Hepatocyte (in vitro differentiated cells): Measurements from ENCODE around the gene DEDD. TPM values are rescaled to one million over a fixed set of nuclear protein-coding genes. Genes with fewer than 3 reads are reported as not detected.

Source experiments
- DNase-seq: peaks from one replicate; pipeline ENCODE4 v3.0.0-alpha.2; 2016; ENCODE audit warnings: low spot score
- H2AFZ ChIP-seq: fragments of 200-600 bp; sonication (generic); 2 replicates; pipeline ENCODE4 v1.6.0; 2016; ENCODE audit warnings: antibody characterized with exemption, mild to moderate bottlenecking
- H3K27ac ChIP-seq: fragments of 200-600 bp; sonication (generic); 2 replicates; pipeline ENCODE4 v1.5.1; 2016; ENCODE audit warnings: mild to moderate bottlenecking
- H3K27me3 ChIP-seq: fragments of 200-600 bp; sonication (generic); 2 replicates; pipeline ENCODE4 v1.6.1; 2016
- H3K36me3 ChIP-seq: fragments of 200-600 bp; sonication (generic); replicated peaks from 2 replicates; pipeline ENCODE4 v1.5.1; 2016; ENCODE audit warnings: low read depth; ENCODE audit not compliant: insufficient read depth
- H3K4me1 ChIP-seq: fragments of 200-600 bp; sonication (generic); 2 replicates; pipeline ENCODE4 v1.5.1; 2016; ENCODE audit warnings: mild to moderate bottlenecking, moderate library complexity; ENCODE audit not compliant: insufficient read depth
- H3K4me2 ChIP-seq: fragments of 200-600 bp; sonication (generic); 2 replicates; pipeline ENCODE4 v1.6.0; 2016
- H3K4me3 ChIP-seq: fragments of 200-600 bp; sonication (generic); 2 replicates; pipeline ENCODE4 v1.5.1; 2016; ENCODE audit warnings: mild to moderate bottlenecking
- H3K79me2 ChIP-seq: fragments of 200-600 bp; sonication (generic); 2 replicates; pipeline ENCODE4 v1.6.0; 2017; ENCODE audit warnings: mild to moderate bottlenecking
- H3K9me2 ChIP-seq: fragments of 200-600 bp; sonication (generic); replicated peaks from 2 replicates; pipeline ENCODE4 v1.6.0; 2017; ENCODE audit warnings: mild to moderate bottlenecking; ENCODE audit not compliant: insufficient read depth
- H3K9me3 ChIP-seq: fragments of 200-600 bp; sonication (generic); 2 replicates; pipeline ENCODE4 v1.5.1; 2016; ENCODE audit warnings: low read depth, mild to moderate bottlenecking
- H4K20me1 ChIP-seq: fragments of 200-600 bp; sonication (generic); 2 replicates; pipeline ENCODE4 v1.6.0; 2016; ENCODE audit warnings: mild to moderate bottlenecking; ENCODE audit not compliant: insufficient read depth, poor library complexity, severe bottlenecking
- CTCF ChIP-seq: fragments of 200-600 bp; sonication (generic); IDR thresholded peaks from 2 replicates; pipeline ENCODE4 v1.5.1; 2016; ENCODE audit warnings: antibody characterized with exemption, mild to moderate bottlenecking; ENCODE audit not compliant: poor library complexity
- EZH2 ChIP-seq: fragments of 200-600 bp; sonication (generic); IDR thresholded peaks from 2 replicates; pipeline ENCODE4 v1.6.1; 2016; ENCODE audit warnings: antibody characterized with exemption, mild to moderate bottlenecking, borderline replicate concordance
- EZH2phosphoT487 ChIP-seq: fragments of 200-600 bp; sonication (generic); IDR thresholded peaks from one replicate; pipeline ENCODE4 v1.6.1; 2018; ENCODE audit warnings: antibody characterized with exemption, mild to moderate bottlenecking, low read depth, moderate library complexity; ENCODE audit not compliant: unreplicated experiment, severe bottlenecking
- WGBS: methylation state at CpG from one replicate; pipeline ENCODE4 v1.1.6; 2016; ENCODE audit warnings: low lambda C conversion rate; ENCODE audit errors: missing lambda C conversion rate; 5-methylcytosine and 5-hydroxymethylcytosine counted together
- polyA plus RNA-seq: library from polyadenylated mRNA; unstranded; fragments of >200 nt; fragmentation: Nextera tagmentation; extraction: Ambion mirVana; gene quantifications from 2 replicates; pipeline ENCODE4 v1.2.1, GENCODE V29; 2016
- total RNA-seq: library from RNA; depleted of rRNA; stranded (reverse); fragments of >200 nt; gene quantifications from 2 replicates; pipeline ENCODE4 v1.2.3, GENCODE V29; 2014

DEDD gene
- total and polyA plus RNA-seq, 2 experiments from 2014 or later, result 21.8 to 27.1 TPM

- TF ChIP-seq CTCF (no peak), EZH2phosphoT487 (no peak), EZH2 (no peak)
- no peak overlapping the region for H3K4me2 ChIP-seq
- H3K9me2 ChIP-seq, result no peaks in the 10 kb centered on the region
- no peak overlapping the region for H2AFZ ChIP-seq
- no peak overlapping the region for H3K4me3 ChIP-seq
- H3K36me3 ChIP-seq, result no peaks in the 10 kb centered on the region
- peaks cover 8% of the 10 kb centered on the region for H3K4me1 ChIP-seq
- H3K79me2 ChIP-seq, result no peaks in the 10 kb centered on the region
- no peak for DNase-seq
- H4K20me1 ChIP-seq, result no peaks in the 10 kb centered on the region
- no peak overlapping the region for H3K27ac ChIP-seq
- 93% methylated on average over 2 of the region's 2 CpGs for WGBS
- H3K9me3 ChIP-seq, result no peaks in the 10 kb centered on the region
- H3K27me3 ChIP-seq, result no peaks in the 10 kb centered on the region
Observed at GRCh38 chr1:161096015-161096414, 36.5 kb downstream of the DEDD start.

GRCh38 chr1:161095230-161095629 lies 37.2 kb downstream of the DEDD start:
- Histone ChIP-seq H2AFZ (no peak overlapping the region), H3K79me2 (no peaks in the 10 kb centered on the region), H4K20me1 (no peaks in the 10 kb centered on the region), H3K4me1 (peaks cover 8% of the 10 kb centered on the region), H3K9me3 (no peaks in the 10 kb centered on the region), H3K27ac (no peak overlapping the region), H3K9me2 (no peaks in the 10 kb centered on the region), H3K36me3 (no peaks in the 10 kb centered on the region), H3K27me3 (no peaks in the 10 kb centered on the region), H3K4me2 (no peak overlapping the region), H3K4me3 (no peak overlapping the region)
- no peak for DNase-seq
- TF ChIP-seq EZH2 (no peak), CTCF (no peak), EZH2phosphoT487 (no peak)
- 94% methylated on average over 6 of the region's 6 CpGs for WGBS

GRCh38 chr1:161094481-161094880 lies 38.0 kb downstream of the DEDD start:
- TF ChIP-seq EZH2 (no peak), CTCF (no peak), EZH2phosphoT487 (no peak)
- peaks cover 8% of the 10 kb centered on the region for H3K4me1 ChIP-seq

GRCh38 chr1:161092621-161093028 lies 39.8 kb downstream of the DEDD start:
- no peaks in the 10 kb centered on the region for H3K36me3 ChIP-seq
- no peaks in the 10 kb centered on the region for H4K20me1 ChIP-seq
- peaks cover 8% of the 10 kb centered on the region for H3K4me1 ChIP-seq
- no peak for DNase-seq
- 78% methylated on average over 3 of the region's 3 CpGs for WGBS
- H3K27ac ChIP-seq, result no peak overlapping the region
- H3K4me2 ChIP-seq, result no peak overlapping the region
- H3K9me3 ChIP-seq, result no peaks in the 10 kb centered on the region
- H3K79me2 ChIP-seq, result peaks cover 8% of the 10 kb centered on the region
- no peak overlapping the region for H3K4me3 ChIP-seq
- no peak for TF ChIP-seq EZH2
- TF ChIP-seq CTCF, result no peak
- no peak for TF ChIP-seq EZH2phosphoT487
- no peak overlapping the region for H2AFZ ChIP-seq
- H3K9me2 ChIP-seq, result no peaks in the 10 kb centered on the region
- H3K27me3 ChIP-seq, result no peaks in the 10 kb centered on the region

More at GRCh38 chr1:161094481-161094880, 38.0 kb downstream of the DEDD start:
- no peaks in the 10 kb centered on the region for H3K79me2 ChIP-seq
- no peak overlapping the region for H3K4me3 ChIP-seq
- 98% methylated on average over 14 of the region's 14 CpGs for WGBS
- no peaks in the 10 kb centered on the region for H3K9me2 ChIP-seq
- H4K20me1 ChIP-seq, result no peaks in the 10 kb centered on the region
- H3K9me3 ChIP-seq, result no peaks in the 10 kb centered on the region
- no peak overlapping the region for H2AFZ ChIP-seq
- H3K36me3 ChIP-seq, result no peaks in the 10 kb centered on the region
- no peak overlapping the region for H3K27ac ChIP-seq
- no peak overlapping the region for H3K4me2 ChIP-seq
- no peaks in the 10 kb centered on the region for H3K27me3 ChIP-seq
- no peak for DNase-seq
